Bronchial smooth muscle cell (primary cell): ENCODE results near the gene PRKCE. TPM values are rescaled to one million over a fixed set of nuclear protein-coding genes. Genes with fewer than 3 reads are reported as not detected.

Experiments used
- total RNA-seq: library from RNA; depleted of rRNA; stranded (reverse); fragments of >200 nt; gene quantifications from 2 replicates; pipeline ENCODE4 v1.2.1, GENCODE V29; 2014

Gene PRKCE
- total RNA-seq, result 12.5 and 12.9 TPM in 2 replicates

DNA sequence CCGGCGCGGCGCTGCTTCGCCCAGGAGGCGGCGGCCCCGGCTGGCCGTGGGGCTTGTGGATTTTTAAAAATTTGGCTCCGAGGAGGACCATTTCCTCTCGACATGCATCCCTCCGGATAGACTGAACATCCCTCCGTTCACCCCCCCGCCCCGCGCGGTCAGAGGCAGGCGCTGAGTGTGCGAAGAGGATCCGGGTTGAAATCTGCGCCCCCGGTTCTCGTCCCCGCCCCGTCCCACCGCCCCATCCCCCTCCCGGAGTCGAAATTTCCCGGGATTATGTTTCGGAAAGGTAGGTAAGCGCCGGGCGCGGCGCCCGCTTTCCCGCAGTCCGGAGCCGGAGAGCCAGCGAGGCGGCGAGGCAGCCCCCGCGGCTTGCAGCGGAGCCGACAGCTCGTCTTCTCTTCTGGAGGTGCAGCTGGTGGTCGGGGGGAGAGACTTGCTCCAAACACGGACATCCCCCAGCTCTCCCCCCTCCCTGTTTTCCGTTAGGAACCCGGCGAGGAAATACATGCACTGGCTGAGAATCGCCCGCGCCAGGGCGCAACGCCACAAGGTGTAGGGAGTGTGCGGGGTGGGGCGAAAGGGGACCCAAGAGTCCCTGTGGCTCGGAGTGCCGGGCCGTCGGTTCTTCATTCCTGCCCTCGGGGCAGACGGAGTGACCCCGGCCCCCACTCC lies at the start of gene PRKCE:
PRKCE (plus strand) TSS at position 261 of the 675 bp plus-strand sequence.

DNA sequence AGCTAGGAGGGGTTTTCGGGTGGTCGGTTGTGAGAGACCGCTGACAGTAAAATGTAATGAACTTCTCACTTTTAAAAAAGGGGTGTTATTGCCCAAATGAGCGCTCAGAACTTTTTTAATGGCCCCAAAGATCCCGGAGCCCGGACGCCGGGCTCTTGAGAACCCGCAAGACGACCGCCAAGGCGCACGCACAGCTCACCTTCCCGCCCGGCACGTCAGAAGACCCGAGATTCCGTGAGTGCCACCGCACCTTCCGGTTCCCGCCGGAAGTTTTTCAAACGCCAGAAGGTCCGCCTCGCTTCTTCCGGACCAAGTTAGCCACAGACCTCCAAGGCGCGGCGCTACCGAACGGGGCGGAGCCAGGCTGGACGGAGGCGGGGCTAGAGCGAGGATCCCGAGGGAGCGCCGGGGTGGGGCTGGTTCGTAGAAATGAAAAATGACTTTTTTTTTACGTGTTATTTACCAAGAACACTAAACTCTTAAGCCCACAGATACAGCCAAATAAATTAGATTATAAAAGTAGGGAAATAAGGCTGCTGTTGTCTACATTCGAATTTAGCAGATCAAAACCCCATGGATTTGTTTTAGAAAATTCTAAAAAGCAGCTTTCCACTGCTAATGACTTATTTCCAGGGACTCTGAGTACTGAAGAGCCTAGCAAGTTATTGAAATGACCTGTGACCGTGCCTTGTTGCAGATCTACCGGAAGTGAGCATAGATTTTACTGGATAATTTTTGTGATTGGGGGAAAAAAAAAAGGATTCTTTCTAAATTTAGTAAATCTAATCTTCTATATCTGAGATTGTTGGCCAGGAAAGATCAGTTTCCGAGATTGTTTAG lies 40.2 kb upstream of the PRKCE start, which contains the start of gene SRBD1:
SRBD1 (minus strand) TSS at position 248 of the 840 bp plus-strand sequence. CDS start 5,826 bp downstream, outside the sequence.

Other genes with a start within 250 kb of the PRKCE start
- gene SRBD1, start 40.4 kb upstream of the PRKCE start, total RNA-seq, result 9.1 and 15.9 TPM in 2 replicates